Testis (tissue), 2 donors: ENCODE data around the gene ATAT1.

ENCODE experiments used
- POLR2A ChIP-seq: fragments of 450-650 bp; IDR thresholded peaks from one replicate; pipeline ENCODE4 v1.6.1; 2017; ENCODE audit warnings: antibody characterized with exemption, mild to moderate bottlenecking, moderate library complexity
- TF ChIP-seq, protein P1 (sequence below), 3 experiments: fragments of 450-650 bp in 2 of 3; fragments of 200-600 bp in 1 of 3; sonication (generic) in 1 of 3; IDR thresholded peaks; one replicate each; pipeline ENCODE4 v1.5.1; 2016 to 2019; ENCODE audit warnings: antibody characterized with exemption in 3 of 3, mild to moderate bottlenecking in 2 of 3, moderate library complexity in 1 of 3

DNA sequence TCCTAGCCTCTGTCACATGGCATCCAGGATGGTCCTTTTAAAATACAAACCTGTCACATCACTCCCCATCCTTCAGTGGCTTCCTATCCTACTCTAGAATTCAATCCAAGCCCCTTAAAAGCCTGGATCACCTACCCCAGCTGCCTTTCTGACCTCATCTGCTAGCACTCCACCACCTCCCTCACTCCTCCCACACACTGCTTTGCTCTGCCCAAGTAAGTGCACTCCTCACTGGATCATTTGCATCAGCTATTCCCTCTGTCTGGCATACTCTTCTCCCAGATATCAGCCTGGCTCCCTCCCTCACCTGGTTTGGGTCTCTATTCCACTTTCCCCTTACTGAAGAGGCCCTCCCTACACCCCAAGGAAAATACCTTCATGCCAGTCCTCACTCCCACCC lies 30.8 kb downstream of the ATAT1 start:
- TF ChIP-seq, protein P1, sequence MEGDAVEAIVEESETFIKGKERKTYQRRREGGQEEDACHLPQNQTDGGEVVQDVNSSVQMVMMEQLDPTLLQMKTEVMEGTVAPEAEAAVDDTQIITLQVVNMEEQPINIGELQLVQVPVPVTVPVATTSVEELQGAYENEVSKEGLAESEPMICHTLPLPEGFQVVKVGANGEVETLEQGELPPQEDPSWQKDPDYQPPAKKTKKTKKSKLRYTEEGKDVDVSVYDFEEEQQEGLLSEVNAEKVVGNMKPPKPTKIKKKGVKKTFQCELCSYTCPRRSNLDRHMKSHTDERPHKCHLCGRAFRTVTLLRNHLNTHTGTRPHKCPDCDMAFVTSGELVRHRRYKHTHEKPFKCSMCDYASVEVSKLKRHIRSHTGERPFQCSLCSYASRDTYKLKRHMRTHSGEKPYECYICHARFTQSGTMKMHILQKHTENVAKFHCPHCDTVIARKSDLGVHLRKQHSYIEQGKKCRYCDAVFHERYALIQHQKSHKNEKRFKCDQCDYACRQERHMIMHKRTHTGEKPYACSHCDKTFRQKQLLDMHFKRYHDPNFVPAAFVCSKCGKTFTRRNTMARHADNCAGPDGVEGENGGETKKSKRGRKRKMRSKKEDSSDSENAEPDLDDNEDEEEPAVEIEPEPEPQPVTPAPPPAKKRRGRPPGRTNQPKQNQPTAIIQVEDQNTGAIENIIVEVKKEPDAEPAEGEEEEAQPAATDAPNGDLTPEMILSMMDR (IDR thresholded peaks at IDR 0.05), result no peak
- no peak for TF ChIP-seq POLR2A
